Loucy (cell line): ENCODE results near the gene ASPDH.

Source experiments
- H2AFZ ChIP-seq: fragments of 200-600 bp; sonication (generic); 2 replicates; pipeline ENCODE4 v1.6.0; 2016; ENCODE audit warnings: antibody characterized with exemption, mild to moderate bottlenecking, low read length, moderate library complexity
- H3F3A ChIP-seq: fragments of 200-600 bp; 2 replicates; pipeline ENCODE4 v1.6.0; 2016; ENCODE audit warnings: antibody characterized with exemption, low read depth, mild to moderate bottlenecking
- H3K27me3 ChIP-seq: fragments of 200-600 bp; sonication (generic); 2 replicates; pipeline ENCODE4 v1.6.1; 2014; ENCODE audit warnings: low read length, mild to moderate bottlenecking; ENCODE audit not compliant: insufficient read depth, poor library complexity, severe bottlenecking
- H3K36me3 ChIP-seq: fragments of 200-600 bp; sonication (generic); 2 replicates; pipeline ENCODE4 v1.6.1; 2016; ENCODE audit warnings: low read length; ENCODE audit not compliant: insufficient read depth
- H3K4me1 ChIP-seq: fragments of 200-600 bp; sonication (generic); 2 replicates; pipeline ENCODE4 v1.5.1; 2014; ENCODE audit warnings: low read length, mild to moderate bottlenecking; ENCODE audit not compliant: insufficient read depth, poor library complexity, severe bottlenecking
- H3K4me2 ChIP-seq: fragments of 200-600 bp; sonication (generic); 2 replicates; pipeline ENCODE4 v1.6.0; 2014; ENCODE audit warnings: antibody characterized with exemption, low read length, low read depth, mild to moderate bottlenecking; ENCODE audit not compliant: poor library complexity, severe bottlenecking
- H3K4me3 ChIP-seq: fragments of 200-600 bp; sonication (generic); 2 replicates; pipeline ENCODE4 v1.5.1; 2014; ENCODE audit warnings: low read length, mild to moderate bottlenecking, mixed read lengths; ENCODE audit not compliant: poor library complexity, severe bottlenecking
- H3K79me2 ChIP-seq: fragments of 200-600 bp; sonication (generic); 2 replicates; pipeline ENCODE4 v1.6.1; 2014; ENCODE audit warnings: low read length; ENCODE audit not compliant: insufficient read depth
- H3K9ac ChIP-seq: fragments of 200-600 bp; sonication (generic); 2 replicates; pipeline ENCODE4 v1.6.0; 2014; ENCODE audit warnings: mild to moderate bottlenecking, low read depth, low read length, moderate library complexity; ENCODE audit not compliant: poor library complexity, severe bottlenecking
- H3K9me2 ChIP-seq: fragments of 200-600 bp; sonication (generic); replicated peaks from 2 replicates; pipeline ENCODE4 v1.6.1; 2016; ENCODE audit warnings: low read depth, low read length, mixed read lengths
- H3K9me3 ChIP-seq: fragments of 200-600 bp; sonication (generic); 2 replicates; pipeline ENCODE4 v1.6.1; 2014; ENCODE audit warnings: mild to moderate bottlenecking, antibody characterized with exemption, low read length, low read depth; ENCODE audit not compliant: insufficient read depth
- H4K20me1 ChIP-seq: fragments of 200-600 bp; sonication (generic); 2 replicates; pipeline ENCODE4 v1.6.0; 2014; ENCODE audit warnings: antibody characterized with exemption, low read length, mild to moderate bottlenecking; ENCODE audit not compliant: insufficient read depth, poor library complexity, severe bottlenecking
- CTCF ChIP-seq: fragments of 200-600 bp; sonication (generic); conservative IDR thresholded peaks from 2 replicates; pipeline ENCODE4 v1.5.1; 2014; ENCODE audit warnings: mild to moderate bottlenecking, antibody characterized with exemption, low read length
- EZH2phosphoT487 ChIP-seq: fragments of 200-600 bp; IDR thresholded peaks from 2 replicates; pipeline ENCODE4 v1.6.1; 2018; ENCODE audit warnings: antibody characterized with exemption, mild to moderate bottlenecking, moderate library complexity, borderline replicate concordance

ASPDH gene

GRCh38 chr19:50512112-50512998 is 1.4 kb downstream of the ASPDH start:
- peak overlapping the region; percentile 65 for H3K4me2 ChIP-seq
- no peaks in the 10 kb centered on the region for H3F3A ChIP-seq
- H3K27me3 ChIP-seq, result no peaks in the 10 kb centered on the region
- no peaks in the 10 kb centered on the region for H3K36me3 ChIP-seq
- H3K9ac ChIP-seq, result peak overlapping the region; percentile 77
- TF ChIP-seq CTCF (no peak), EZH2phosphoT487 (no peak)
- peaks cover 8% of the 10 kb centered on the region for H3K4me1 ChIP-seq
- no peak overlapping the region for H2AFZ ChIP-seq
- no peaks in the 10 kb centered on the region for H4K20me1 ChIP-seq
- H3K9me2 ChIP-seq, result no peaks in the 10 kb centered on the region
- H3K9me3 ChIP-seq, result no peaks in the 10 kb centered on the region
- H3K4me3 ChIP-seq, result peak overlapping the region; percentile 78
- no peaks in the 10 kb centered on the region for H3K79me2 ChIP-seq

- H3K4me3 ChIP-seq, result peak within 1 kb of the TSS; percentile 78
- no peaks in the 10 kb centered on the region for H4K20me1 ChIP-seq
- peaks cover 8% of the 10 kb centered on the region for H3K4me1 ChIP-seq
- no peaks in the 10 kb centered on the region for H3K9me2 ChIP-seq
- TF ChIP-seq EZH2phosphoT487 (no peak), CTCF (no peak)
- H3K36me3 ChIP-seq, result no peaks in the 10 kb centered on the region
- H3K79me2 ChIP-seq, result no peaks in the 10 kb centered on the region
- H2AFZ ChIP-seq, result peak within 1 kb of the TSS; percentile 78
- no peaks in the 10 kb centered on the region for H3F3A ChIP-seq
- peak within 1 kb of the TSS; percentile 71 for H3K4me2 ChIP-seq
- H3K27me3 ChIP-seq, result no peaks in the 10 kb centered on the region
- H3K9ac ChIP-seq, result peak within 1 kb of the TSS; percentile 77
- H3K9me3 ChIP-seq, result no peaks in the 10 kb centered on the region
Observed at GRCh38 chr19:50511069-50511822, 2.5 kb downstream of the ASPDH start, which contains the start of gene JOSD2. JOSD2 (minus strand) TSS chr19:50511191; CDS start chr19:50510431, 760 bp downstream.

- Histone ChIP-seq H3K4me3 (peak overlapping the region; percentile 78), H3K36me3 (no peaks in the 10 kb centered on the region), H3K9ac (peak overlapping the region; percentile 63), H2AFZ (peak overlapping the region; percentile 78), H3K27me3 (no peaks in the 10 kb centered on the region), H3K79me2 (no peaks in the 10 kb centered on the region), H3K4me1 (peaks cover 8% of the 10 kb centered on the region), H3K4me2 (peak overlapping the region; percentile 71), H3K9me3 (no peaks in the 10 kb centered on the region), H4K20me1 (no peaks in the 10 kb centered on the region), H3K9me2 (no peaks in the 10 kb centered on the region), H3F3A (no peaks in the 10 kb centered on the region)
- no peak for TF ChIP-seq CTCF
- no peak for TF ChIP-seq EZH2phosphoT487
Observed at GRCh38 chr19:50510700-50511068, 3.0 kb downstream of the ASPDH start.
